Right lobe of liver (tissue), 6 donors: ENCODE data around the gene VKORC1. TPM values are rescaled to one million over a fixed set of nuclear protein-coding genes. Genes with fewer than 3 reads are reported as not detected.
A peak's percentile ranks its signal among the peaks of the same experiment; 100 is the strongest.

ENCODE experiments used
- ATAC-seq, 4 donors: fragments of 200-7000 bp; cut with Tn5 transposase; one replicate each; pipeline ENCODE4 v1.9.1; 2020; ENCODE audit warnings: mild to moderate bottlenecking in 4 of 4, moderate library complexity in 4 of 4
- DNase-seq, 3 donors: peaks; one replicate each; pipeline ENCODE4 v3.0.0-alpha.2; 2020
- H3K27ac ChIP-seq, 3 donors: fragments of 200-600 bp; one replicate each; pipeline ENCODE4 v1.8.0; 2022
- H3K27me3 ChIP-seq, 2 donors: fragments of 200-600 bp; one replicate each; pipeline ENCODE4 v1.8.0; 2022
- H3K36me3 ChIP-seq, 4 donors: fragments of 200-600 bp; sonication (generic) in 1 of 4; one replicate each; pipeline versions ENCODE4 v1.5.1 to v1.8.0; 2017 to 2022; ENCODE audit warnings: control low read depth in 1 of 4
- H3K4me1 ChIP-seq, 4 donors: fragments of 200-600 bp; sonication (generic) in 1 of 4; one replicate each; pipeline versions ENCODE4 v1.5.1 to v1.8.0; 2017 to 2022; ENCODE audit warnings: control low read depth in 1 of 4
- H3K4me3 ChIP-seq, 3 donors: fragments of 200-600 bp; one replicate each; pipeline ENCODE4 v1.8.0; 2022
- H3K9me3 ChIP-seq, 4 donors: fragments of 200-600 bp; sonication (generic) in 1 of 4; one replicate each; pipeline versions ENCODE4 v1.5.1 to v1.8.0; 2017 to 2022; ENCODE audit warnings: control low read depth in 1 of 4
- POLR2A ChIP-seq: fragments of 450-650 bp; IDR thresholded peaks from one replicate; pipeline ENCODE4 v1.6.1; 2017; ENCODE audit warnings: antibody characterized with exemption, mild to moderate bottlenecking
- WGBS: methylation state at CpG from one replicate; pipeline ENCODE4 v1.1.6; 2018; ENCODE audit warnings: low coverage, low lambda C conversion rate; ENCODE audit not compliant: insufficient coverage; ENCODE audit errors: missing lambda C conversion rate; 5-methylcytosine and 5-hydroxymethylcytosine counted together
- intact Hi-C, 2 donors: fragments of 100-400 bp; cut with DNase I; formaldehyde crosslinking; loops; one replicate each; pipeline versions ENCODE4 v1.11.2 to v1.14.1; 2022
- total RNA-seq, 6 experiments: library from RNA; depleted of rRNA in 2 of 6; stranded (reverse); fragments of >200 nt in 2 of 6; fragmentation: NEBNext Ultra II Directional in 3 of 6; extraction: Animal tissue kit (Norgen Biotek cat#: 25700) in 3 of 6; gene quantifications; one replicate each; pipeline versions ENCODE4 v1.1.0 to v1.2.4, GENCODE V29; 2016 to 2023
- TF ChIP-seq, protein P1 (sequence below), 4 donors: fragments of 200-600 bp in 3 of 4; fragments of 450-650 bp in 1 of 4; IDR thresholded peaks; one replicate each; pipeline versions ENCODE4 v1.5.1 to v1.8.0; 2016 to 2022; ENCODE audit warnings: antibody characterized with exemption in 4 of 4, mild to moderate bottlenecking in 2 of 4
- donor health status: DM: no; HTN: yes; CAD: no.
- donor health status: DM: no; HTN: no; CAD: no.
- donor health status: DM: no; HTN: no; CAD: no.
- donor health status: DM: no; HTN: yes; CAD: no.
- donor health status: DM: no; HTN: yes; CAD: no.

VKORC1 gene
- total RNA-seq, 6 experiments from 2014 or later, result 102 to 297 (median 199) TPM

GRCh38 chr16:31125844-31126243, 31.2 kb upstream of the VKORC1 start:
- TF ChIP-seq, protein P1, sequence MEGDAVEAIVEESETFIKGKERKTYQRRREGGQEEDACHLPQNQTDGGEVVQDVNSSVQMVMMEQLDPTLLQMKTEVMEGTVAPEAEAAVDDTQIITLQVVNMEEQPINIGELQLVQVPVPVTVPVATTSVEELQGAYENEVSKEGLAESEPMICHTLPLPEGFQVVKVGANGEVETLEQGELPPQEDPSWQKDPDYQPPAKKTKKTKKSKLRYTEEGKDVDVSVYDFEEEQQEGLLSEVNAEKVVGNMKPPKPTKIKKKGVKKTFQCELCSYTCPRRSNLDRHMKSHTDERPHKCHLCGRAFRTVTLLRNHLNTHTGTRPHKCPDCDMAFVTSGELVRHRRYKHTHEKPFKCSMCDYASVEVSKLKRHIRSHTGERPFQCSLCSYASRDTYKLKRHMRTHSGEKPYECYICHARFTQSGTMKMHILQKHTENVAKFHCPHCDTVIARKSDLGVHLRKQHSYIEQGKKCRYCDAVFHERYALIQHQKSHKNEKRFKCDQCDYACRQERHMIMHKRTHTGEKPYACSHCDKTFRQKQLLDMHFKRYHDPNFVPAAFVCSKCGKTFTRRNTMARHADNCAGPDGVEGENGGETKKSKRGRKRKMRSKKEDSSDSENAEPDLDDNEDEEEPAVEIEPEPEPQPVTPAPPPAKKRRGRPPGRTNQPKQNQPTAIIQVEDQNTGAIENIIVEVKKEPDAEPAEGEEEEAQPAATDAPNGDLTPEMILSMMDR (IDR thresholded peaks at IDR 0.05), result no peak
- TF ChIP-seq POLR2A, result no peak
- ATAC-seq, result no peak
- Histone ChIP-seq H3K4me1 (no peaks in the 10 kb centered on the region), H3K27ac (no peak overlapping the region), H3K27me3 (no peaks in the 10 kb centered on the region), H3K9me3 (no peaks in the 10 kb centered on the region), H3K36me3 (peaks cover 0 to 44% (median 6%) of the 10 kb centered on the region in 4 donors), H3K4me3 (no peak overlapping the region)
- WGBS, result 100% methylated on average over 1 of the region's 3 CpGs
- no peak for DNase-seq
- intact Hi-C loops, result no loop called here

DNA sequence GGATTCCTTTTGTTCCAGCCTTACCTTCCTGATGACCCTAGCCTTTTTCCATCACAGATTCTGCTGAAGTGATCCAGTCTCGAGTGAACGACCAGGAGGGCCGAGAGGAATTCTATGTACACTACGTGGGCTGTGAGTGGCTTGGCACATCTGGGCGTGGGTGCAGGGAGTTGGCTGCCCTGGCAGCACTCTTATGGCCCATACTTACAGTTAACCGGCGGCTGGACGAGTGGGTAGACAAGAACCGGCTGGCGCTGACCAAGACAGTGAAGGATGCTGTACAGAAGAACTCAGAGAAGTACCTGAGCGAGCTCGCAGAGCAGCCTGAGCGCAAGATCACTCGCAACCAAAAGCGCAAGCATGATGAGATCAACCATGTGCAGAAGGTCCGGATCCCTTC, 25.5 kb upstream of the VKORC1 start:
- Histone ChIP-seq H3K4me1 (peaks cover 0 to 15% (median 6%) of the 10 kb centered on the region in 4 donors), H3K36me3 (peaks cover 0 to 39% (median 11%) of the 10 kb centered on the region in 4 donors), H3K27me3 (no peaks in the 10 kb centered on the region), H3K9me3 (no peaks in the 10 kb centered on the region), H3K4me3 (no peak overlapping the region), H3K27ac (no peak overlapping the region)
- 98% methylated on average over 11 of the region's 16 CpGs for WGBS
- TF ChIP-seq, protein P1 (IDR thresholded peaks at IDR 0.05), result no peak
- no peak for TF ChIP-seq POLR2A
- ATAC-seq (no peak), DNase-seq (no peak)
- intact Hi-C loops, result no loop called here

DNA sequence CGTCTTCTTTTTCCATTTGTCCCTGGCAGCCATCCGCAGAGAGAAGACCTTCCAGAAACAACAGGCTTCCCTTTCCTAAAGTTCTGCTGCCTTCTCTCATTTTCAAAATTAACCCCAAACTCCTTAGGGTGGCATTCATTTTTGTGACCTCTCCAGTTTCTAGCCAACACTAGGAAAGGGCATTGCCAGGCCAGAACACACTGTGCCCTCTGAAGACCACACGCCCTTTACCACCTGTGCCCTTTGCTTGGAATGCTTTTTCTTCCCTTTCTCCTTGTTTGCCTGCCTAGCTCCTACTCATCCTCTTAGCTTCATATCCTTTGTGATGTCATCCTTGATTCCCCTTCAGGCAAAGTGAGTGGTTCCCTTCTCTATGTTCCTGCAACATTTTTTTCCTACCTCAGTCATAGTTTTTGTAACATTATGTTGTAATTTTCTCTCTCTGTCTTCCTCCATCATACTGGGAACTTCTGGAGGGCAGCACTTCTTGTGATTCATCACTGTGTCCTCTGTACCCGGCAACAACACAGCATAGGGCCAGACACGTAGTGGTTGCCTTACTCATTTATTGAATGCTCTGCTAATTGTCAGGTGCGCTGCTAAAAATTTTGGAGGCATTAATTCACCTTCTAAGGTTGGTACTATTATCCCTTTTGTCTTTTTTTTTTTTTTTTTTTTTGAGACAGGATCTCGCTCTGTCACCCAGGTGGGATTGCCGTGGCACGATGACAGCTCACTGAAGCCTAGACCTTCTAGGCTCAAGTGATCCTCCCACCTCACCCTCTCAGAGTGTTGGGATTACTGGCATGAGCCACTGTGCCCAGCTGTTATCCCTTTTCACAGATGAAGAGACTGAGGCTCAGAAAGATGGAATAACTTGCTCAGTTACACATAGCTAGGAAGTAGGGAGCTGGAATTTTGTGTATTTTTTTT, 23.9 kb upstream of the VKORC1 start:
- Histone ChIP-seq H3K4me3 (peak overlapping the region; percentile 75 to 85 (median 76)), H3K9me3 (no peaks in the 10 kb centered on the region), H3K27me3 (no peaks in the 10 kb centered on the region), H3K36me3 (peaks cover 0 to 34% (median 11%) of the 10 kb centered on the region in 4 donors), H3K4me1 (peaks cover 0 to 31% (median 13%) of the 10 kb centered on the region in 4 donors), H3K27ac (peak overlapping the region; percentile 86 to 90 (median 90))
- DNase-seq, result no peak
- WGBS, result 48% methylated on average over 9 of the region's 9 CpGs
- intact Hi-C loops, result no loop called here
- TF ChIP-seq, protein P1 (IDR thresholded peaks at IDR 0.05), result no peak
- no peak for TF ChIP-seq POLR2A
- ATAC-seq, result peak in 1 of 4 donors; percentile 2

DNA sequence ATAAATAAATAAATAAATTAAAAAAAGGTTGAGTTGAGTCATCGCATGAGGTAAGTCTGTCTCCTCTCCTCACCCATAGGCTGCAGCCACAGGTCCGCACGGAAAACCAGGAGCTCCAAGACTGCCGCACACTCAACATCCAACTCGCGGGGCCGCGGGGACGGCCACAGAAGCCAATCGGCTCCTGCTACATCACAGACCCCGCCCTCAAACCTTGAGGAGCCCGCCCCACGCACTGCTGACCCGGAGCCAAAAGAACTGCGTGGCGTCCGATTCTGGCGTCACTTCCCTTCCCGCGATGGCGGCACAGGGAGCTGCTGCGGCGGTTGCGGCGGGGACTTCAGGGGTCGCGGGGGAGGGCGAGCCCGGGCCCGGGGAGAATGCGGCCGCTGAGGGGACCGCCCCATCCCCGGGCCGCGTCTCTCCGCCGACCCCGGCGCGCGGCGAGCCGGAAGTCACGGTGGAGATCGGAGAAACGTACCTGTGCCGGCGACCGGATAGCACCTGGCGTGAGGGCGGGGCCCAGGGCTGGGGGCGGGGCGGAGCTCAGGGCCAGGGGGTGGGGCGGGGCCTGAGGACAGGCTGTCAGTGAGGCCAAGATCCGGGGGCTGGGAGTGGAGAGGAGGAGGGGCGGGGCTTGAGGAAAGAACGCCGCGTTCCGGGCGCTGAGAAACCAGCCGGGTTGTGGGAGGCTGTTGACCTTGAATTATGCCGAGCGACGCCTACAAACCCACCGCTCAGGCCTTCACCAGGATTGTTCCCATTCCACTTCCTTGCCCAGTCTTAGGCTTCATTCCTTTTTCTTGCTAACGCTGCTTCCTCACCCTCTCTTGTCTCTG, 23.0 kb upstream of the VKORC1 start, which contains the start of gene KAT8:
TSS of gene KAT8 (plus strand) at position 281 of the 839 bp plus-strand sequence. CDS start at position 299, 18 bp downstream.
- H3K4me1 ChIP-seq, result peaks cover 0 to 39% (median 21%) of the 10 kb centered on the region in 4 donors
- TF ChIP-seq, protein P1 (IDR thresholded peaks at IDR 0.05), result no peak
- TF ChIP-seq POLR2A, result peak; percentile 93
- peaks cover 0 to 26% (median 11%) of the 10 kb centered on the region in 4 donors for H3K36me3 ChIP-seq
- H3K27me3 ChIP-seq, result no peaks in the 10 kb centered on the region
- ATAC-seq, result peak; percentile 90 to 97 (median 92)
- WGBS, result 1% methylated on average over 15 of the region's 68 CpGs
- intact Hi-C loops, result no loop called here
- DNase-seq, result peak; percentile 98 to 99 (median 99)
- H3K27ac ChIP-seq, result peak within 1 kb of the TSS; percentile 86 to 90 (median 90)
- peak within 1 kb of the TSS; percentile 75 to 85 (median 76) for H3K4me3 ChIP-seq
- no peaks in the 10 kb centered on the region for H3K9me3 ChIP-seq
